Measurements from ENCODE around the gene MBD3L4. TPM values are rescaled to one million over a fixed set of nuclear protein-coding genes. Genes with fewer than 3 reads are reported as not detected.

Gene MBD3L4
- total RNA-seq, 1 donor from 2014 or later, result not detected

GRCh38 chr19:7013678-7014077, 26.3 kb downstream of the MBD3L4 start:
- DNase-seq (ENCODE audit: extremely low spot score in 2 of 2), result no peak
- Histone ChIP-seq H3K27ac (no peak overlapping the region), H3K9me3 (no peaks in the 10 kb centered on the region), H3K36me3 (no peaks in the 10 kb centered on the region), H3K4me1 (no peaks in the 10 kb centered on the region), H3K4me3 (no peak overlapping the region), H3K27me3 (no peaks in the 10 kb centered on the region)
- intact Hi-C loops (cut with DNase I), result no loop called here
- no peak for TF ChIP-seq POLR2A (IDR thresholded peaks at IDR 0.05)
- TF ChIP-seq POLR2AphosphoS5 (IDR thresholded peaks at IDR 0.05; ENCODE audit: insufficient read depth in 1 of 2, low read depth in 1 of 2), result no peak
- TF ChIP-seq CTCF (IDR thresholded peaks at IDR 0.05), result no peak

DNA sequence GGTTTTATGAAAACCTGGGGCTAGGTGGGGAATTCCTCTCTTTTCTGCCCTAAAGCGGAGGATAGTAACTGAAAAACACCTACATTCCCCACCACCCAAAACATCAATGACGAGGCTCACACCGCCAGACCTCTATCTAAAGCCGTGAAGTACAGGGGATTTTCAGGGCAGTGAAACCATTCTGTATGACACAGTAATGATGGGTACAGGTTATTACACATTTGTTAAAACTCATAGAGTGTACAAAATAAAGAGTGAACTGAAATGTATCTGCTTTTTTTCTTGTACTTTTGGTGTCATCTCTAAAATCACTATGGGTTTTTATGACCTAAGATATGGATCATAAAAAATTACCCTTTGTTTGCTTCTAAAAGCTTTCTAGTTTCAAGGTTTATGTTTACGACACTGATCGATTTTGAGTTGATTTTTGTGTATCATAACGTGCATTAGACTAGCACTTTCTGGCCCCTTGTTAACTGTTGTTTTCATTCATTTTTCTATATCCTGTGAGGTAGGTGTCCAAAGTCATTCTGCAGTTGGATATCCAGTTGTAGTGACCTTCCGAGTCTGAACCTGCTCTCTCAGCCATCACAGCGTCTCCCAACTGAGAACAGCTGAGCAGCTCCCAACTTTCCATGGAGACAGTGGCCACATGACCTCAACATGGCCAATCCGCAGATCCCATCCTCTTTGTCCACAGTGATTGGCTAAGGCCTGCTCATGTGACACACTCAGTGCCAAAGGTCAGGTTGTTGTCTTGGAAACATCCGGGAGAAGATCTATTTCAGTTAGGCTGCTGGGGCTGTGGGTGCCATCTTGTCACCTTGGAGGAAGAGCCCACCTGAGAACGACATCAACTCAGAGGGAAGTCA, 29.0 kb downstream of the MBD3L4 start:
- H3K36me3 ChIP-seq, result no peaks in the 10 kb centered on the region
- H3K4me1 ChIP-seq, result no peaks in the 10 kb centered on the region
- TF ChIP-seq POLR2AphosphoS5 (IDR thresholded peaks at IDR 0.05; ENCODE audit: insufficient read depth in 1 of 2, low read depth in 1 of 2) (no peak), CTCF (IDR thresholded peaks at IDR 0.05) (no peak), POLR2A (IDR thresholded peaks at IDR 0.05) (no peak)
- H3K4me3 ChIP-seq, result no peak overlapping the region
- no peaks in the 10 kb centered on the region for H3K9me3 ChIP-seq
- H3K27me3 ChIP-seq, result no peaks in the 10 kb centered on the region
- intact Hi-C loops (cut with DNase I), result no loop called here
- no peak overlapping the region for H3K27ac ChIP-seq
- DNase-seq (ENCODE audit: extremely low spot score in 2 of 2), result no peak

GRCh38 chr19:7007859-7008258, 32.1 kb downstream of the MBD3L4 start:
- no peak for DNase-seq (ENCODE audit: extremely low spot score in 2 of 2)
- intact Hi-C loops (cut with DNase I), result no loop called here
- Histone ChIP-seq H3K4me3 (no peak overlapping the region), H3K9me3 (no peaks in the 10 kb centered on the region), H3K27ac (no peak overlapping the region), H3K27me3 (no peaks in the 10 kb centered on the region), H3K36me3 (no peaks in the 10 kb centered on the region), H3K4me1 (no peaks in the 10 kb centered on the region)
- TF ChIP-seq POLR2AphosphoS5 (IDR thresholded peaks at IDR 0.05; ENCODE audit: insufficient read depth in 1 of 2, low read depth in 1 of 2) (no peak), CTCF (IDR thresholded peaks at IDR 0.05) (no peak), POLR2A (IDR thresholded peaks at IDR 0.05) (no peak)

GRCh38 chr19:7006135-7006704, 33.8 kb downstream of the MBD3L4 start:
- Histone ChIP-seq H3K27ac (no peak overlapping the region), H3K9me3 (no peaks in the 10 kb centered on the region), H3K36me3 (no peaks in the 10 kb centered on the region), H3K4me3 (no peak overlapping the region), H3K4me1 (no peaks in the 10 kb centered on the region), H3K27me3 (no peaks in the 10 kb centered on the region)
- no peak for TF ChIP-seq POLR2A (IDR thresholded peaks at IDR 0.05)
- TF ChIP-seq POLR2AphosphoS5 (IDR thresholded peaks at IDR 0.05; ENCODE audit: insufficient read depth in 1 of 2, low read depth in 1 of 2), result no peak
- no peak for TF ChIP-seq CTCF (IDR thresholded peaks at IDR 0.05)
- no peak for DNase-seq (ENCODE audit: extremely low spot score in 2 of 2)
- intact Hi-C loops (cut with DNase I), result no loop called here
